Measurements from ENCODE around the gene APC2.
A peak's percentile ranks its signal among the peaks of the same experiment; 100 is the strongest.

Gene APC2

GRCh38 chr19:1482361-1483130, 32.6 kb downstream of the APC2 start:
- DNase-seq: no peak

- DNase-seq: no peak
Measured at GRCh38 chr19:1483131-1483978, 33.4 kb downstream of the APC2 start.

- DNase-seq: no peak
Measured at GRCh38 chr19:1483979-1484428, 34.1 kb downstream of the APC2 start.

GRCh38 chr19:1486720-1487575, 37.0 kb downstream of the APC2 start:
- DNase-seq: no peak

- DNase-seq: no peak
Measured at GRCh38 chr19:1487576-1488281, 37.8 kb downstream of the APC2 start.

- no peak for DNase-seq
Measured at GRCh38 chr19:1488282-1488601, 38.3 kb downstream of the APC2 start.

- no peak for DNase-seq
Measured at GRCh38 chr19:1489463-1490310, 39.8 kb downstream of the APC2 start.

- peak; percentile 98 for DNase-seq
Measured at GRCh38 chr19:1490311-1491113, 40.6 kb downstream of the APC2 start, which contains the start of gene PCSK4. PCSK4 (minus strand) TSS chr19:1490350; CDS start chr19:1490346, 4 bp downstream.

GRCh38 chr19:1491114-1491848, 41.4 kb downstream of the APC2 start, which contains the start of gene REEP6:
REEP6 (plus strand) TSS chr19:1491181; CDS start chr19:1491270, 89 bp downstream.
- DNase-seq: no peak

- DNase-seq: no peak
Measured at GRCh38 chr19:1491849-1492170, 41.9 kb downstream of the APC2 start.

- DNase-seq: no peak
Measured at GRCh38 chr19:1492474-1493006, 42.6 kb downstream of the APC2 start.

- DNase-seq: no peak
Measured at GRCh38 chr19:1494115-1494815, 44.3 kb downstream of the APC2 start.

- no peak for DNase-seq
Measured at GRCh38 chr19:1495051-1495798, 45.3 kb downstream of the APC2 start.

GRCh38 chr19:1495799-1496713, 46.1 kb downstream of the APC2 start:
- no peak for DNase-seq

GRCh38 chr19:1496714-1497577, 47.0 kb downstream of the APC2 start:
- no peak for DNase-seq
